GM21619 (cell line): Measurements from ENCODE around the gene ST6GAL2.

Experiments
- ATAC-seq: cut with Tn5 transposase; IDR thresholded peaks from one replicate; pipeline ENCODE4 v1.9.1; 2021; ENCODE audit not compliant: unreplicated experiment

The ST6GAL2 gene

GRCh38 chr2:106885971-106886915, at the start of gene ST6GAL2:
Gene ST6GAL2 (minus strand): TSS chr2:106886167. CDS start chr2:106843977, 42,190 bp downstream.
- ATAC-seq = no peak

- no peak for ATAC-seq
Measured at GRCh38 chr2:106932644-106933043, 46.7 kb upstream of the ST6GAL2 start.

GRCh38 chr2:106931717-106932335, 45.9 kb upstream of the ST6GAL2 start:
- no peak for ATAC-seq

- ATAC-seq = no peak
Measured at GRCh38 chr2:106921451-106921850, 35.5 kb upstream of the ST6GAL2 start.

GRCh38 chr2:106919012-106919411, 33.0 kb upstream of the ST6GAL2 start:
- no peak for ATAC-seq

GRCh38 chr2:106904242-106904641, 18.3 kb upstream of the ST6GAL2 start:
- no peak for ATAC-seq

- ATAC-seq = no peak
Measured at GRCh38 chr2:106899786-106900530, 14.0 kb upstream of the ST6GAL2 start.

GRCh38 chr2:106894545-106894944, 8.6 kb upstream of the ST6GAL2 start:
- no peak for ATAC-seq

GRCh38 chr2:106892048-106892447, 6.1 kb upstream of the ST6GAL2 start:
- no peak for ATAC-seq

GRCh38 chr2:106890606-106891005, 4.6 kb upstream of the ST6GAL2 start:
- ATAC-seq = no peak

- ATAC-seq = no peak
Measured at GRCh38 chr2:106886916-106887758, 1.2 kb upstream of the ST6GAL2 start.

GRCh38 chr2:106885329-106885728, 638 bp downstream of the ST6GAL2 start:
- no peak for ATAC-seq

- ATAC-seq = no peak
Measured at GRCh38 chr2:106882673-106883072, 3.3 kb downstream of the ST6GAL2 start.

GRCh38 chr2:106878206-106878605, 7.8 kb downstream of the ST6GAL2 start:
- ATAC-seq = no peak

- ATAC-seq = no peak
Measured at GRCh38 chr2:106876699-106877098, 9.3 kb downstream of the ST6GAL2 start.

GRCh38 chr2:106869512-106870275, 16.3 kb downstream of the ST6GAL2 start:
- ATAC-seq = no peak

- ATAC-seq = no peak
Measured at GRCh38 chr2:106868275-106868674, 17.7 kb downstream of the ST6GAL2 start.

- ATAC-seq = no peak
Measured at GRCh38 chr2:106867196-106867953, 18.6 kb downstream of the ST6GAL2 start.

- ATAC-seq = no peak
Measured at GRCh38 chr2:106866641-106867040, 19.3 kb downstream of the ST6GAL2 start.
